Measurements from ENCODE around the gene KCNA10.

DNA sequence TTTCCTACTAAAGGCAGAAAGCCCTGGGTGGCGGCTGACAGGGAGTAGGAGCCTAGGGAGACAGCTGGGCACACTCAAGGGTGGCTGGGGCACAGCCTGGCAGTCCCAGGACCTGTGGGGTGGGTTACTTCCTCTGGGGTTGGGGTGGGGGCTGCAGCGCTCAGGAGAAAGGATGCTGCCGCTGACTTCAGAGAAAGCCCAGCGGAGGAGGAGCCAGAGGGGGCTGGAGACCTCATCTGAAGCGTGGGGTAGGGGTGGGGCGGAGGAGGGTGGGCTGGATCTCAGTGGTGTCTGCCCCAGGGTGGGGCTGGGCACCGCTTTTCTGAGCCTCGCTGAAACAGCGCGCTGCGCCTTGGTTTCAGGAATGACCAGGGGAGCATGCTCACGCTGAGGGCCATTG, 30.8 kb downstream of the KCNA10 start:
- TF ChIP-seq, protein P1, sequence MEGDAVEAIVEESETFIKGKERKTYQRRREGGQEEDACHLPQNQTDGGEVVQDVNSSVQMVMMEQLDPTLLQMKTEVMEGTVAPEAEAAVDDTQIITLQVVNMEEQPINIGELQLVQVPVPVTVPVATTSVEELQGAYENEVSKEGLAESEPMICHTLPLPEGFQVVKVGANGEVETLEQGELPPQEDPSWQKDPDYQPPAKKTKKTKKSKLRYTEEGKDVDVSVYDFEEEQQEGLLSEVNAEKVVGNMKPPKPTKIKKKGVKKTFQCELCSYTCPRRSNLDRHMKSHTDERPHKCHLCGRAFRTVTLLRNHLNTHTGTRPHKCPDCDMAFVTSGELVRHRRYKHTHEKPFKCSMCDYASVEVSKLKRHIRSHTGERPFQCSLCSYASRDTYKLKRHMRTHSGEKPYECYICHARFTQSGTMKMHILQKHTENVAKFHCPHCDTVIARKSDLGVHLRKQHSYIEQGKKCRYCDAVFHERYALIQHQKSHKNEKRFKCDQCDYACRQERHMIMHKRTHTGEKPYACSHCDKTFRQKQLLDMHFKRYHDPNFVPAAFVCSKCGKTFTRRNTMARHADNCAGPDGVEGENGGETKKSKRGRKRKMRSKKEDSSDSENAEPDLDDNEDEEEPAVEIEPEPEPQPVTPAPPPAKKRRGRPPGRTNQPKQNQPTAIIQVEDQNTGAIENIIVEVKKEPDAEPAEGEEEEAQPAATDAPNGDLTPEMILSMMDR (IDR thresholded peaks at IDR 0.05) = no peak
- TF ChIP-seq POLR2A (IDR thresholded peaks at IDR 0.05) (no peak), EP300 (IDR thresholded peaks at IDR 0.05) (no peak)

Measured in ovary (tissue), 3 donors.